Stimulated activated memory B cell treated with anti-CD40 and anti-IgM and Interleukin-4, amounts not matched to agents 10 μg/mL and 1 μg/mL and 100 μg/mL, for 72 hours (primary cell): ENCODE results near the gene CXCL9.
A peak's percentile ranks its signal among the peaks of the same experiment; 100 is the strongest.
"Not testable (repeated sequence)": the region's sequence is repeated elsewhere in the genome, so short reads cannot be mapped to it uniquely, and the experiment has no call there.

Experiments
- ATAC-seq: fragments of 150-1000 bp; cut with Tn5 transposase; 2 replicates; pipeline ENCODE4 v1.10.0; 2021
- H3K27ac Mint-ChIP-seq: one replicate; pipeline ENCODE4 v1.8.0; 2022; ENCODE audit warnings: mild to moderate bottlenecking, mixed read lengths
- H3K27me3 Mint-ChIP-seq: one replicate; pipeline ENCODE4 v1.8.0; 2022; ENCODE audit warnings: mixed read lengths
- H3K36me3 Mint-ChIP-seq: one replicate; pipeline ENCODE4 v1.8.0; 2022; ENCODE audit warnings: mixed read lengths
- H3K4me1 Mint-ChIP-seq: one replicate; pipeline ENCODE4 v1.8.0; 2022; ENCODE audit warnings: mixed read lengths
- H3K4me3 Mint-ChIP-seq: one replicate; pipeline ENCODE4 v1.8.0; 2022; ENCODE audit warnings: mild to moderate bottlenecking, moderate library complexity, mixed read lengths
- H3K9me3 Mint-ChIP-seq: one replicate; pipeline ENCODE4 v1.8.0; 2022; ENCODE audit warnings: mixed read lengths

Gene CXCL9

DNA sequence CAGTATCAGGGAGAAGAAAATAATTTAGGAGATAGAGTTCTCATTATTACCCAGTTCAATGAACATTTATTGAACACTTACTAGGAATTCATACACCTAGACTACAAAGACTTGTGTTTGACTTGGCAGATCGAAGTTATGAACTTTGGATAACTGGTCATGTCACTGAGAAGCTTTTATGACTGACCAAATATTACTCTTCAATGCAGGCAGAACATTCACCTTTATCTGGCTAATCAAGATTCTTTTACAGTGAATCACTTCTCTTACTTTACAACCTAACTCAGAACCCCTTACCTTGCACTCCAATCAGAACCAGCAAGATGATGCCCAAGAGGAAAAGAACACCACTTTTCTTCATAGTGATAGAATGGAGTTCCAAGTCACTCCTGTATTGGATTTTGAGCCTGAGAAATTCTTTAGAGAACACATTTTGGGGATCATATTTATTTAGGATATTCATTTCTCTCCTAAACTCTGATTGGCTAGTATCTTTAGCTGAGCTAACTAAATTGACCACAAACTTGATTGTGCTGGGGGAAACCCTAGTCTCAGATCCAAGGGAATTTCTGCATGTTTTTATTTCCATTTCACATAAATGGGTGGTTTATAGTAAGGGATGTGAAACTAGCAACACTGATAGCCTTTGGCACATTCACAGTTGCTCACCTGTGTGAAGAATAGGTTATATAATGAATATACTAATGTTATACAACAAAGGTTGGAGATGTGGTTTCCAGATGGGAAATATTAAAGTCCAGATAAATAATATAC is at the start of gene CXCL9:
Gene CXCL9, minus strand, starts transcription at position 421 of the 774 bp plus-strand sequence. Its CDS starts 60 bp downstream, at position 361.
- H3K27ac Mint-ChIP-seq, result no peak within 1 kb of the TSS
- no peak within 1 kb of the TSS for H3K4me3 Mint-ChIP-seq
- H3K9me3 Mint-ChIP-seq, result no peaks in the 10 kb centered on the region
- H3K27me3 Mint-ChIP-seq, result no peaks in the 10 kb centered on the region
- H3K36me3 Mint-ChIP-seq, result no peaks in the 10 kb centered on the region
- ATAC-seq, result no peak
- peaks cover 13% of the 10 kb centered on the region for H3K4me1 Mint-ChIP-seq

DNA sequence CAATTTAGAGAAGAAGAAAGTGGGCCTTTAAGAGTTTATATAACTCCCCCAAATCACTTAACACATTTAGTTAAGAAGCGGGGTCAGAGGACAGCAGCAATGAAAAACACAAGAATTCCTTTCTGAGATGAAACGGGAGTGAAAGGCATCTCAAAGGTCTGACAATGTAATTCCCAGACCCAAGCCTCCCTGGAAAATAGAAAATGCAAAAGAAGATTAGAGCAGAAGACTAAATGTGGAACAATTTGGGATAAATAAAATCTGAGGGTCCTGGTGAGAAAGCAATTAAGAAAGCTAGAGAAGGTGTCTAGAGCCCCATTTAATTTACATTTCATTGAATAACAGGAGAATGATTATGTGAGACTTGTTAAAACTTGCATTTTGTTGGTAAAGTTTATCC is 48.1 kb upstream of the CXCL9 start:
- Mint-ChIP-seq H3K36me3 (no peaks in the 10 kb centered on the region), H3K4me1 (peaks cover 48% of the 10 kb centered on the region), H3K27ac (peak overlapping the region; percentile 72), H3K27me3 (no peaks in the 10 kb centered on the region), H3K9me3 (no peaks in the 10 kb centered on the region), H3K4me3 (no peak overlapping the region)
- no peak for ATAC-seq

DNA sequence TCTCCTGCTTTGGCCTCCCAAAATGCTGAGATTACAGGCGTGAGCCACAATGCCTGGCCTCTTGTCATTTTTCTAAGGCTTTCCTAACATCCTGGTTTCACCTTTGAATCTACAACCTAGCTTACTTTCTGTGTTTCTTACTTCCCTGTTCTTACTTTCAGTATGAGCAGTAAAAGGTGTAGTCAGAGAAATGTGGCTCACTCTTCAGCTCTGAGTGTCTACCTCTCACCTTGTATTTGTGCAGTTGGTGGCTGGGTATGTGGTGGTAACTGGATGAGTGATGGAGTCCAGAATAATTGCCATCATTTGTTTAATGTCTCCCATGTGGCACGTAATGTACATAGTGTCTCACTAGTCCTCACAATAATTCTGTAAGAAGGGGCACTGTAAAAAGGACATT is 47.7 kb upstream of the CXCL9 start:
- H3K36me3 Mint-ChIP-seq, result no peaks in the 10 kb centered on the region
- H3K9me3 Mint-ChIP-seq, result no peaks in the 10 kb centered on the region
- ATAC-seq, result peak; percentile 99
- peak overlapping the region; percentile 72 for H3K27ac Mint-ChIP-seq
- no peaks in the 10 kb centered on the region for H3K27me3 Mint-ChIP-seq
- peak overlapping the region; percentile 19 for H3K4me3 Mint-ChIP-seq
- H3K4me1 Mint-ChIP-seq, result peaks cover 44% of the 10 kb centered on the region

DNA sequence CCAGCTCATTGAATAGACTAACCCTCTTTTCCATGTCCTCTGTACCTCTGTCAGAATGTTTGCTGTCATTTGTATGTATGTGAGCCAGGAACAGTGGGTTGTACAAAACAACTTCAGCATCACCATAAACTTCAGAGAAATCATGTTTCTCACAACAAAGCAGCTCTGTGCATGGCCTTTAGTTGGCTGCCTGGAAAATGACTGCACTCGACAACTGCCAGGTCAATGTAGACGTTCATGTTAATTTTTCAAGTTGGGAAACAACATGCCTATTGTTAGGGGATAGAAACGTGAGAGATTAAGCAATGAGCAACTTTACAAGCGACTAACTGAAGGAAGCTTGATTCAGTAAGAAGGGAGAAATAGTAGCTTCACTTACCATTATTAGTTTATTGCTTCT is 46.4 kb upstream of the CXCL9 start:
- H3K36me3 Mint-ChIP-seq, result no peaks in the 10 kb centered on the region
- H3K4me1 Mint-ChIP-seq, result peaks cover 33% of the 10 kb centered on the region
- ATAC-seq, result no peak
- no peak overlapping the region for H3K4me3 Mint-ChIP-seq
- H3K27me3 Mint-ChIP-seq, result no peaks in the 10 kb centered on the region
- no peaks in the 10 kb centered on the region for H3K9me3 Mint-ChIP-seq
- H3K27ac Mint-ChIP-seq, result peak overlapping the region; percentile 49

DNA sequence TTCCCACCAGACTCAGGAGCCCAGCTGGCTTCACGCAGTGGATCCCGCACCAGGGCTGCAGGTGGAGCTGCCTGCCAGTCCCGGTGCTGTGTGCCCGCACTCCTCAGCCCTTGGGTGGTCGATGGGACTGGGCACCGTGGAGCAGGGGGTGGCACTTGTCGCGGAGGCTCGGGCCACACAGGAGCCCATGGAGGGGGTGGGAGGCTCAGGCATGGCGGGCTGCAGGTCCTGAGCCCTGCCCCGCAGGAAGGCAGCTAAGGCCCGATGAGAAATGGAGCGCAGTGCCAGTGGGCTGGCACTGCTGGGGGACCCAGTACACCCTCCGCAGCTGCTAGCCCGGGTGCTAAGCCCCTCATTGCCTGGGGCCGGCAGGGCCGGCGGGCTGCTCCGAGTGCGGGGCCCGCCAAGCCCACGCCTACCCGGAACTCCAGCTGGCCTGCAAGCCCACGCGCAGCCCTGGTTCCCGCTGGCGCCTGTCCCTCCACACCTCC is 43.3 kb upstream of the CXCL9 start:
- H3K9me3 Mint-ChIP-seq, H3K27ac Mint-ChIP-seq, ATAC-seq, H3K36me3 Mint-ChIP-seq, H3K4me3 Mint-ChIP-seq, H3K27me3 Mint-ChIP-seq: not testable (repeated sequence)
- H3K4me1 Mint-ChIP-seq, result peaks cover 15% of the 10 kb centered on the region

DNA sequence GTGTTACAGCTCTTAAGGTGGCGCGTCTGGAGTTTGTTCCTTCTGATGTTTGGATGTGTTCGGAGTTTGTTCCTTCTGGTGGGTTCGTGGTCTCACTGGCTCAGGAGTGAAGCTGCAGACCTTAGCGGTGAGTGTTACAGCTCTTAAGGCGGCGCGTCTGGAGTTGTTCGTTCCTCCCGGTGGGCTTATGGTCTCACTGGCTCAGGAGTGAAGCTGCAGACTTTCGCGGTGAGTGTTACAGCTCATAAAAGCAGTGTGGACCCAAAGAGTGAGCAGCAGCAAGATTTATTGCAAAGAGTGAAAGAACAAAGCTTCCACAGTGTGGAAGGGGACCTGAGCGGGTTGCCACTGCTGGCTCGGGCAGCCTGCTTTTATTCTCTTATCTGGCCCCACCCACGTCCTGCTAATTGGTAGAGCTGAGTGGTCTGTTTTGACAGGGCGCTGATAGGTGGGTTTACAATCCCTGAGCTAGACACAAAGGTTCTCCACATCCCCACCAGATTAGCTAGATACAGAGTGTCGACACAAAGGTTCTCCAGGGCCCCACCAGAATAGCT is 42.6 kb upstream of the CXCL9 start:
- not testable (repeated sequence) for H3K4me3 Mint-ChIP-seq, H3K27ac Mint-ChIP-seq, H3K9me3 Mint-ChIP-seq, H3K36me3 Mint-ChIP-seq, H3K27me3 Mint-ChIP-seq, ATAC-seq, H3K4me1 Mint-ChIP-seq

DNA sequence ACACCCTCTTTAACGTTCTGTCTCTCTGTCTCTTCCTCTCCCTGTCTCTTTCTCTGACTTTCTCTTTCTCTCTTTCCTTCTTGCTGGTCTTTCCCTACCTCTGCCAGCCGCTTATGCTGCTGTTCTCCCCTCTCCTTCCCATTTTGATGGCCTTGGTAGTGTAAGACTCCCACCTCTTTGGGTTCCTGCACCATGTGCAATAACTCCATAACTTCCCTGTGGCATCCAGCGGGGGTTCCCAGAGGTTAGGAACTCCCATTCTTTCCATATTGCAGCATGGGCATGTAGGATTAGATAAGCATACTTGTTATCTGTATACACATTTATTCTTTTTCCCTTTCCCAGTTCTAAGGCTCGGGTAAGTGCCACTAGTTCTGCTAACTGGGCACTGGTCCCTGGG is 37.4 kb upstream of the CXCL9 start:
- not testable (repeated sequence) for H3K27ac Mint-ChIP-seq, H3K4me1 Mint-ChIP-seq, H3K27me3 Mint-ChIP-seq, H3K4me3 Mint-ChIP-seq, H3K36me3 Mint-ChIP-seq, H3K9me3 Mint-ChIP-seq, ATAC-seq

- H3K9me3 Mint-ChIP-seq, result not testable (repeated sequence)
Measured at GRCh38 chr4:76043306-76043705, 36.0 kb upstream of the CXCL9 start.

GRCh38 chr4:76042241-76042998 is 35.1 kb upstream of the CXCL9 start:
- H3K27ac Mint-ChIP-seq, H3K4me3 Mint-ChIP-seq, H3K36me3 Mint-ChIP-seq, ATAC-seq, H3K9me3 Mint-ChIP-seq, H3K27me3 Mint-ChIP-seq, H3K4me1 Mint-ChIP-seq: not testable (repeated sequence)

More at GRCh38 chr4:76043306-76043705, 36.0 kb upstream of the CXCL9 start:
- not testable (repeated sequence) for ATAC-seq, H3K27me3 Mint-ChIP-seq, H3K4me3 Mint-ChIP-seq, H3K27ac Mint-ChIP-seq, H3K4me1 Mint-ChIP-seq, H3K36me3 Mint-ChIP-seq

DNA sequence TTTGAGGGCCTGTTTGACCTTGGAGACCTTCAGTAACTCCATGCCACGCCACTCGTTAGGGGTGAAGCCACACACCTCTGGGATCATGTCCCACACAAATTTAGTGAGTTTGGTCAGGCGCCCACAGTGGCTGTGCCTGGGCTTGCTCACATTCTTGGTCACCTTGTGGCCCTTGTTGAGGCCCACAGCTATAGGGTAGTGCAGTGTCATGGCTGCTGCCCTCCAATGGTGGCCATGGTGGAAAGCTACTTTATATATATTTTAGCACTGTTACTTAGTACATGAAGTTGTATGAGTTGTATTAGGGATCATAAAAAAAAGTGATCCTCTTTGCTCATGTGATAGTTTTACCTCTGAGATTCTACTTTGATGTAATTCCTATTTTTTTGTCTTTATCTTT is 29.5 kb upstream of the CXCL9 start:
- no peaks in the 10 kb centered on the region for H3K4me1 Mint-ChIP-seq
- no peak overlapping the region for H3K27ac Mint-ChIP-seq
- H3K27me3 Mint-ChIP-seq, result no peaks in the 10 kb centered on the region
- no peak overlapping the region for H3K4me3 Mint-ChIP-seq
- no peaks in the 10 kb centered on the region for H3K36me3 Mint-ChIP-seq
- ATAC-seq, result no peak
- H3K9me3 Mint-ChIP-seq, result no peaks in the 10 kb centered on the region

DNA sequence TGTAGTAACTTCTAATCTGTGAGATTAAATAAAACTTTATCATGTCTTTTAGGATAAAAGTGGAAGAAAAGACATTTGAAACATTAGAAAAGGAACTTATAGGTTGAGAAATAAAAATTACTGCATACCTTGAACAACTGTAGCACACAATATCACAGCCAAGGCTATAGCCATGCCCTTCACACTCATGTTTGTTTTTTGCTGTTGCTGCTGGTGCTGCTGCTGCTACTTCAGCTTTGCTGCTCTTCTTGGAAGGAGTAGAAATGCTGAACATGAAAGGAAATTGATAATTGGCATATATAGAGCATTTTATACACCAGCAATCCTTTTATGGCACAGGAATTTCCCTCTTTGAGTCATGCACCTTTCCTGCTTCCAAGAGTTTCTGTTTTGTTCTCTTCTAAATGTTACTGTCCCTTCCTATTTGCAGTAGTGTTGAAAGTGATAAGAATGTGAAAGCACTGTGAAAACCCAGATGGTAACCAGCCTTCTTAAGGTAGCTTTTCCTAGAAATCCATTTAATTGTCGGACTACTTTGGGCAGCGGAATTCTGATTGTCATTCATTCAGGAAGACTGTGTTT is 28.6 kb upstream of the CXCL9 start, which contains the start of gene CXCL11:
Gene CXCL11, minus strand, starts transcription at position 272 of the 582 bp plus-strand sequence. Its CDS starts 83 bp downstream, at position 189.
- Mint-ChIP-seq H3K4me3 (no peak within 1 kb of the TSS), H3K27ac (no peak within 1 kb of the TSS), H3K36me3 (no peaks in the 10 kb centered on the region), H3K27me3 (no peaks in the 10 kb centered on the region), H3K4me1 (no peaks in the 10 kb centered on the region), H3K9me3 (no peaks in the 10 kb centered on the region)
- ATAC-seq, result no peak

DNA sequence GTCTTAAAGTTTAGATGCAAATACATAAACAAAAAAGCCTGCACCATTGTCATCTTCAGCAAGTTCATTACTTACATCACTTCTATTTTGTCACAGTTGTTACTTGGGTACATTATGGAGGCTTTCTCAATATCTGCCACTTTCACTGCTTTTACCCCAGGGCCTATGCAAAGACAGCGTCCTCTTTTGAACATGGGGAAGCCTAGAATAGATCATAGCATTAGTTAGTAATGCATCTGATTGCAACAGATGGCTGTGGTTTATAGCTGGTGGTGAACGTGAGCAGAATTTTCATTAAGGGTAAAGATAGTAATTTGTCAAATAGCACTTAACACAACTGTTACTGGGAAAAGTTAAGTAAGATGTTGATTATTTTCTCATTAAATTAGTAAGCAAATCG is 27.8 kb upstream of the CXCL9 start:
- Mint-ChIP-seq H3K36me3 (no peaks in the 10 kb centered on the region), H3K4me3 (no peak overlapping the region), H3K27me3 (no peaks in the 10 kb centered on the region), H3K27ac (no peak overlapping the region), H3K9me3 (no peaks in the 10 kb centered on the region), H3K4me1 (no peaks in the 10 kb centered on the region)
- no peak for ATAC-seq

- no peaks in the 10 kb centered on the region for H3K36me3 Mint-ChIP-seq
- H3K27ac Mint-ChIP-seq, result no peak overlapping the region
- peaks cover 13% of the 10 kb centered on the region for H3K4me1 Mint-ChIP-seq
- no peak overlapping the region for H3K4me3 Mint-ChIP-seq
- no peaks in the 10 kb centered on the region for H3K9me3 Mint-ChIP-seq
- no peak for ATAC-seq
- no peaks in the 10 kb centered on the region for H3K27me3 Mint-ChIP-seq
Measured at GRCh38 chr4:76029300-76029699, 22.0 kb upstream of the CXCL9 start.

- Mint-ChIP-seq H3K4me3 (peak overlapping the region; percentile 41), H3K27ac (peak overlapping the region; percentile 79)
- no peak for ATAC-seq
Measured at GRCh38 chr4:76028350-76028765, 21.0 kb upstream of the CXCL9 start.

GRCh38 chr4:76024065-76024464 is 16.8 kb upstream of the CXCL9 start:
- Mint-ChIP-seq H3K4me1 (peaks cover 42% of the 10 kb centered on the region), H3K27me3 (no peaks in the 10 kb centered on the region), H3K9me3 (no peaks in the 10 kb centered on the region), H3K27ac (no peak overlapping the region), H3K4me3 (no peak overlapping the region), H3K36me3 (no peaks in the 10 kb centered on the region)
- ATAC-seq, result no peak

More at GRCh38 chr4:76028350-76028765, 21.0 kb upstream of the CXCL9 start:
- Mint-ChIP-seq H3K9me3 (no peaks in the 10 kb centered on the region), H3K36me3 (no peaks in the 10 kb centered on the region), H3K27me3 (no peaks in the 10 kb centered on the region), H3K4me1 (peaks cover 22% of the 10 kb centered on the region)
